Inferior parietal cortex (tissue), 1 donor: Measurements from ENCODE around the gene OR12D1.

Experiments used
- DNase-seq: peaks from one replicate; pipeline ENCODE4 v3.0.0-alpha.2; 2016; ENCODE audit errors: extremely low spot score

OR12D1 gene

DNA sequence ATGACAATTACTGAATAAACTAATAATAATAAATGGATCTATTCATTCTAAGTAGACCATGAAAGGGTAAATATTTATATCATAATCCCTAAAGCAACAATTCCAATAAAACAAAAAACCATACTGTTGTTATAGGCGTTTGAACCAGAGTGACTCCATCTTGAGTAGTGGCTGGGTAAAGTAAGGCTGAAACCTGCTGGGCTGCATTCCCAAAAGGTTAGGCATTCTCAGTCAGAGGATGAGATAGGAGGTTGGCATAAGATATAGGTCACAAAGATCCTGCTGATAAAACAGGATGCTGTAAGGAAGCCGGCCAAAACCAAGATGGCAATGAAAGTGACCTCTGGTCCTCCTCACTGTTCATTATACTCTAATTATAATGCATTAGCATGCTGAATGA, 50.6 kb downstream of the OR12D1 start:
- no peak for DNase-seq

DNA sequence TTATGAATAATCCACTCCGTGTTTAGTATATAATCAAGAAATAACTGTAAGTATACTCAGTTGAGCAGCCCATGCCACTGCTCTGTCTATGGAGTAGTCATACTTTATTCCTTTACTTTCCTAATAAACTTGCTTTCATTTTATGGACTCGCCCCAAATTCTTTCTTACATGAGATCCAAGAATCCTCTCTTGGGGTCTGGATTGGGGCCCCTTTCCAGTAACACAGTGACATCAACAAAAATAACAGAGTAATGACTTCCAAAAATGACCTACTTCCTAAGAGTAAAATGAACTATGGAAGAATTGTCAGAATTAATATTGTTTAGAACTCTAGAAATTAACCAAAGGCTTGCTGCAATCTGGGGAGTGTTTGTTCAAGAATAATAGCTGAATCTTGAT, 51.1 kb downstream of the OR12D1 start:
- DNase-seq = no peak

DNA sequence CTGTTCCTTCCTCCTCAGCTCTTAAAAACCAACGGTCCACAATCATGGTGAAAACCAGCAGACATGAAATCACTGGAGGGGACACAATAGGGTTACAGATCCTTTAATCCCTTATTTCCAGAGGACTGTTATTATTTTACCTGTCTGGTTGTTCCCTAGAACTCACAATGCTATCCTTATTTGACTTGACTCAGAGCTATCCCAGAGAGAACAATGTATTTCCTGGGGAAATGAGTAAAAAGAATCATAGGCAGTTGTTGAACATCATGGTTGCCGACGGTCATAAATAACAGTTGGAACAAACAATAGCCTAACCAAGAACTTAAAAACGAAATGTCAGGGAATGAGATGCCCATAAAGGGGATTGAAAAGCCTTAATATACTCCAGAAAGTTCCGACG, 51.5 kb downstream of the OR12D1 start:
- no peak for DNase-seq
